Heart right ventricle (tissue), 16 donors: ENCODE measurements around the gene PCNX3. TPM values are rescaled to one million over a fixed set of nuclear protein-coding genes. Genes with fewer than 3 reads are reported as not detected.
"Not testable (repeated sequence)": the region's sequence is repeated elsewhere in the genome, so short reads cannot be mapped to it uniquely, and the experiment has no call there.

ENCODE experiments used
- ATAC-seq, 8 donors: fragments of 200-7000 bp; cut with Tn5 transposase; one replicate each; pipeline ENCODE4 v1.9.1; 2020; ENCODE audit warnings: mild to moderate bottlenecking in 8 of 8, moderate library complexity in 8 of 8, moderate number of reproducible peaks in 1 of 8
- DNase-seq, 2 donors: peaks; one replicate each; pipeline ENCODE4 v3.0.0-alpha.2; 2020
- H3K27ac ChIP-seq, 10 donors: fragments of 200-600 bp; sonication (generic) in 2 of 10; one replicate each; pipeline versions ENCODE4 v1.5.0 to v1.8.0; 2020 to 2022; ENCODE audit warnings: mild to moderate bottlenecking in 3 of 10
- H3K27me3 ChIP-seq, 7 donors: fragments of 200-600 bp; one replicate each; pipeline ENCODE4 v1.8.0; 2021 to 2022; ENCODE audit warnings: mild to moderate bottlenecking in 2 of 7
- H3K36me3 ChIP-seq, 9 donors: fragments of 200-600 bp; sonication (generic) in 1 of 9; one replicate each; pipeline versions ENCODE4 v1.5.0 to v1.8.0; 2020 to 2022; ENCODE audit warnings: mild to moderate bottlenecking in 2 of 9
- H3K4me1 ChIP-seq, 9 donors: fragments of 200-600 bp; sonication (generic) in 1 of 9; one replicate each; pipeline versions ENCODE4 v1.5.0 to v1.8.0; 2020 to 2022; ENCODE audit warnings: mild to moderate bottlenecking in 4 of 9
- H3K4me3 ChIP-seq, 10 donors: fragments of 200-600 bp; sonication (generic) in 2 of 10; one replicate each; pipeline versions ENCODE4 v1.5.0 to v1.8.0; 2020 to 2022; ENCODE audit warnings: mild to moderate bottlenecking in 7 of 10, moderate library complexity in 2 of 10
- H3K9me3 ChIP-seq, 11 donors: fragments of 200-600 bp in 10 of 11; sonication (generic) in 2 of 11; one replicate each; pipeline versions ENCODE4 v1.5.0 to v1.8.0; 2013 to 2022; ENCODE audit warnings: mild to moderate bottlenecking in 2 of 11, control low read depth in 1 of 11, moderate library complexity in 1 of 11
- WGBS, 2 donors: extraction: QIAGEN DNeasy Blood & Tissue Kit; methylation state at CpG; one replicate each; pipeline ENCODE4 v1.1.7; 2013; ENCODE audit warnings: inconsistent platforms in 1 of 2; 5-methylcytosine and 5-hydroxymethylcytosine counted together
- intact Hi-C, 10 donors: fragments of 100-400 bp; cut with DNase I; formaldehyde crosslinking; loops; one replicate each; pipeline versions ENCODE4 v1.11.1 to v1.14.2; 2022
- polyA plus RNA-seq, 2 donors: library from polyadenylated mRNA; stranded (reverse); fragments of 200-250 nt; gene quantifications; one replicate each; pipeline ENCODE4 v1.2.3, GENCODE V29; 2013
- total RNA-seq, 10 donors: library from RNA; stranded (reverse); fragmentation: NEBNext Ultra II Directional in 3 of 10; extraction: Animal tissue kit (Norgen Biotek cat#: 25700) in 3 of 10; gene quantifications; one replicate each; pipeline versions ENCODE4 v1.2.1 to v1.2.4, GENCODE V29; 2021 to 2023
- TF ChIP-seq, protein P1 (sequence below), 9 donors: fragments of 200-600 bp; sonication (generic) in 2 of 9; IDR thresholded peaks; one replicate each; pipeline versions ENCODE4 v1.5.0 to v1.8.0; 2021 to 2022; ENCODE audit warnings: antibody characterized with exemption in 9 of 9, mild to moderate bottlenecking in 5 of 9, moderate library complexity in 1 of 9
- donor health status: Arrhythmogenic right ventricular cardiomyopathy.
- donor health status: ischemic (EF 13 %, LVEDD 7.1; RV severe dilation, severe dysfunction).
- donor health status: healthy with polysubstance abuse.
- donor health status: DM: no; HTN: yes; CAD: no.
- donor health status: DM: no; HTN: no; CAD: no.
- donor health status: ischemic (EF 25% LVEDD 6.9; RV normal size, moderate dysfunction).
- donor health status: ischemic (EF 25% LVEDD 5.7; RV mildly dilated, moderate dysfunction).
- donor health status: healthy.
- donor health status: DM: yes; HTN: yes; CAD: no.
- donor health status: Ischemic cardiomyopathy.
- donor health status: ischemic (EF 35%, LVEDD 5.7; RV mildly dilated, moderate dysfunction).
- donor health status: nonischemic (EF 11% LVEDD 7.7; RV severe dilation, severe dysfunction).
- donor health status: DM: yes; HTN: yes; CAD: no.
- donor health status: PGD.
- donor health status: ischemic (EF 29% LVEDD 5.4; RV normal size, mild dysfunction).
- donor health status: nonischemic (EF 23%, LVEDD 6.1; RV moderate dilation, normal function).

The PCNX3 gene
- total and polyA plus RNA-seq, 12 donors: 9.4 to 16.9 (median 11.7) TPM

- ATAC-seq: no peak
- TF ChIP-seq, protein P1, sequence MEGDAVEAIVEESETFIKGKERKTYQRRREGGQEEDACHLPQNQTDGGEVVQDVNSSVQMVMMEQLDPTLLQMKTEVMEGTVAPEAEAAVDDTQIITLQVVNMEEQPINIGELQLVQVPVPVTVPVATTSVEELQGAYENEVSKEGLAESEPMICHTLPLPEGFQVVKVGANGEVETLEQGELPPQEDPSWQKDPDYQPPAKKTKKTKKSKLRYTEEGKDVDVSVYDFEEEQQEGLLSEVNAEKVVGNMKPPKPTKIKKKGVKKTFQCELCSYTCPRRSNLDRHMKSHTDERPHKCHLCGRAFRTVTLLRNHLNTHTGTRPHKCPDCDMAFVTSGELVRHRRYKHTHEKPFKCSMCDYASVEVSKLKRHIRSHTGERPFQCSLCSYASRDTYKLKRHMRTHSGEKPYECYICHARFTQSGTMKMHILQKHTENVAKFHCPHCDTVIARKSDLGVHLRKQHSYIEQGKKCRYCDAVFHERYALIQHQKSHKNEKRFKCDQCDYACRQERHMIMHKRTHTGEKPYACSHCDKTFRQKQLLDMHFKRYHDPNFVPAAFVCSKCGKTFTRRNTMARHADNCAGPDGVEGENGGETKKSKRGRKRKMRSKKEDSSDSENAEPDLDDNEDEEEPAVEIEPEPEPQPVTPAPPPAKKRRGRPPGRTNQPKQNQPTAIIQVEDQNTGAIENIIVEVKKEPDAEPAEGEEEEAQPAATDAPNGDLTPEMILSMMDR (IDR thresholded peaks at IDR 0.05): no peak
Observed at GRCh38 chr11:65658174-65659021, 42.8 kb downstream of the PCNX3 start.

DNA sequence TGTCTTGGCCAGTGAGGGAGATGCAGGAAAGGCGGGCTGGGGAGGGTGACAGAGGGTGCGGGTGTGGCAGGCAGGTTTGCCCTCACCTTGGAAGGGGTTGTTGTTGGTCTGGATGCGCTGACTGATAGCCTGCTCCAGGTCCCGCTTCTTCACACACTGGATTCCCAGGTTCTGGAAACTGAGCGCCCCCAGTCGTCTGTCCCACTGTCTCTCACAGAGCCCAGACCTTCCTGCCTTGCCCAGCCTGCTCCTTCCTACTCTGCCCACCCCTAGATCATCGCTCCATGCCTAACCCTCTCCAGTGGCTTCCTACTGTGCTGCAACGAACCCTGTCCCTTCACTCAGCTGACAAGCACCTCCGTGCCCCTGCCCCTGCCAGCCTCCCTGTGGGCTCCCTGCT, 44.5 kb downstream of the PCNX3 start:
- H3K4me1 ChIP-seq: peaks cover 7 to 48% (median 40%) of the 10 kb centered on the region in 9 donors
- H3K9me3 ChIP-seq: no peaks in the 10 kb centered on the region
- 89 to 96% methylated on average over 9 of the region's 9 CpGs for WGBS, 2 donors
- H3K27me3 ChIP-seq: no peaks in the 10 kb centered on the region
- intact Hi-C loops: loop anchor here in 2 of 10 donors (5.0 kb wide), 2 partner anchors 37 to 52 kb away; partner anchors contain the start of gene KAT5 (in 1 of the 2)
- no peak overlapping the region for H3K4me3 ChIP-seq
- TF ChIP-seq, protein P1 (IDR thresholded peaks at IDR 0.05): no peak
- DNase-seq (no peak), ATAC-seq (no peak)
- peak overlapping the region in 1 of 10 donors; percentile 20 for H3K27ac ChIP-seq
- peaks cover 3 to 69% (median 59%) of the 10 kb centered on the region in 9 donors for H3K36me3 ChIP-seq

More at GRCh38 chr11:65658174-65659021, 42.8 kb downstream of the PCNX3 start:
- DNase-seq: no peak
- peaks cover 19 to 52% (median 43%) of the 10 kb centered on the region in 9 donors for H3K4me1 ChIP-seq
- H3K9me3 ChIP-seq: no peaks in the 10 kb centered on the region
- H3K36me3 ChIP-seq: peaks cover 3 to 85% (median 73%) of the 10 kb centered on the region in 9 donors
- intact Hi-C loops: loop anchor here in 1 of 10 donors (5.0 kb wide), 1 partner anchor 81 kb away; the partner anchor contains the start of gene EHBP1L1
- H3K27me3 ChIP-seq: no peaks in the 10 kb centered on the region
- H3K27ac ChIP-seq: no peak overlapping the region
- WGBS, 2 donors: 90 to 91% methylated on average over 21 of the region's 21 CpGs
- H3K4me3 ChIP-seq: no peak overlapping the region

DNA sequence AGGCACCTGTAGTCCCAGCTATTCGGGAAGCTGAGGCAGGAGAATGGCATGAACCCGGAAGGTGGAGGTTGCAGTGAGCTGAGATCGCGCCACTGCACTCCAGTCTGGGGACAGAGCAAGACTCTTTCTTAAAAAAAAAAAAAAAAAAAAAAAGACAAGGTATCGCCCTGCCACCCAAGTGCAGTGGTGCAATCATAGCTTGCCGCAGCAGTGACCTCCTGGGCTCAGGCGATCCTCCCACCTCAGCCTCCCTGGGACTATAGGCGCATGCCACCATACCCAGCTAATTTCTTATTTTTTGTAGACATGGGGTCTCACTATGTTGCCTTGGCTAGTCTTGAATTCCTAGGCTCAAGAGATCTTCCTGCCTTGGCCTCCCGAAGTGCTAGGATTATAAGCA, 45.3 kb downstream of the PCNX3 start:
- Histone ChIP-seq H3K4me1 (peaks cover 7 to 44% (median 37%) of the 10 kb centered on the region in 9 donors), H3K4me3 (peak overlapping the region in 2 of 10 donors; percentile 74 to 86), H3K27ac (peak overlapping the region in 4 of 10 donors; percentile 99 to 100 (median 100)), H3K36me3 (peaks cover 3 to 60% (median 51%) of the 10 kb centered on the region in 9 donors)
- not testable (repeated sequence) for DNase-seq, H3K9me3 ChIP-seq, H3K27me3 ChIP-seq, ATAC-seq
- WGBS, 2 donors: 93 to 94% methylated on average over 9 of the region's 9 CpGs
- intact Hi-C loops: loop anchor here in 2 of 10 donors (5.0 kb wide), 2 partner anchors 36 to 51 kb away; partner anchors contain the start of gene KAT5 (in 1 of the 2)

DNA sequence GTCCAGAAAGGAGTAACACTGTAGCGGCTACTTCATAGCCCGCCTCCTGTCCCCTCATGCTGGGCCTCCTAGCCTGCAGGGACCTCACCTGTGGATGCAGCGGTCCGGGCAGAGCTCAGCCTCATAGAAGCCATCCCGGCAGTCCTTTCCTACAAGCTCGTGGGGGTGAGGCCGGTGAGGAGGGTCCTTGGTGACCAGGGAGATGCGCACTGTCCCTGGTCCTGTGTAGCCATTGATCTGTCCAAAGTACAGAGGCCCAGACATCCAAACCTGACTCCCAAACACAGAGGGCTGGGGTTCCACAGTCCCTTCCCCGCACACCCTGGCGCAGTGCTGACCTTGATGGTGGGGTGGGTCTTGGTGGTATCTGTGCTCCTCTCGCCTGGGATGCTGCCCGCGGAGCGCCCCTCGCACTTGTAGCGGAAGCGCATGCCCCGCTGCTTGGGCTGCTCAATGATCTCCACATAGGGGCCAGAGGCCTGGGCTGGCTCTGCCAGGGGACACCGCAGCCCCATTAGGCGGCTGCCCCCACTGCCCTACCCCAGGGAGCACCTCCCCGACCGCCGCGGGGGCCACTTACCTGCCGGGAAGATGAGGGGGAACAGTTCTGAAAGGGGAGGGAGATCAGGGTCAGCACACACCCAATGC, 46.1 kb downstream of the PCNX3 start:
- no peak for DNase-seq
- Histone ChIP-seq H3K4me3 (peak overlapping the region; percentile 74 to 100 (median 92)), H3K36me3 (peaks cover 3 to 52% (median 44%) of the 10 kb centered on the region in 9 donors), H3K9me3 (no peaks in the 10 kb centered on the region), H3K4me1 (peaks cover 7 to 42% (median 37%) of the 10 kb centered on the region in 9 donors), H3K27me3 (no peaks in the 10 kb centered on the region), H3K27ac (peak overlapping the region; percentile 96 to 100 (median 100))
- 59 to 63% methylated on average over 25 of the region's 25 CpGs for WGBS, 2 donors
- ATAC-seq: peak in 1 of 8 donors; percentile 4
- TF ChIP-seq, protein P1 (IDR thresholded peaks at IDR 0.05): no peak
- intact Hi-C loops: loop anchor here in 3 of 10 donors (2.0 to 5.0 kb wide), 3 partner anchors 23 to 51 kb away; partner anchors contain the start of genes KAT5 (in 1 of the 3) and SIPA1 (in 1 of the 3)
